ENCODE data around the gene ETV3.
"Not testable (repeated sequence)": the region's sequence is repeated elsewhere in the genome, so short reads cannot be mapped to it uniquely, and the experiment has no call there.

The ETV3 gene

DNA sequence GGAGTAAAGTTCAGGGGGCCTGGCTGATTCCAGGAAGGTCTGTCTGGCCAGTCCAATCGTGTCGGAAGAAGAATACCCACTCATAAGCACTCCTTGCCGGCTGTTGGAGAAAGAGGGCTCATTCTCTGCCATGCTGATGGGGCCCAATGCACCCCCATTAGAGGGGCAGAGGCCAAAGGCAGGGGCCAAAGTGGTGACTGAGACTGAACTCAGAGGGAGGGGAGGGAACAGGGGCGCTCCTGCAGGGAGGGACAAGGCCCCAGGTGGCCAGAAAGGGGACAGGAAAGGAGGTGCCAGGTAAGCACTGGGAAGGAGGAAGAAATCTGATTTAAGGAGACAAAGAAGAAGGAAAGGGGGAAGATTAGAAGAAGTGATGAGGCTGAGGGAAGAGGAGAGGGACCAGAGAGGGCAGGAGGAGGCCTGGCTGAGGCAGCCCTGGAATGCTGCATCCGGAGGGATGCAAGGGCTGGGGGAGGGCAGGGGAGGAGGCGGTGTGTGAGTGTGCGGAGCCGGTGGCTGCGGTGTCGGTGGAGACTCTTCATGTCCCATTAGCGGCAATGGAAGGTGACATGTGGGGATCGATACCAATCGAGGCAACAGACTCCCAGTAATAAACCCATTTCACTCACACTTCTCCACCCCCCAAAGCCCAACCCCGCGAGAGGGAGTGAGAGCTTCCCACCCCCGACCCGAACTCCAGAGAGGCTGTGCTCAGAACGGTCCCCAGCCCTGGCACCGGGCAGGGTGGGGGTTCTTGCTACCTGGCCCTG lies 26.6 kb downstream of the ETV3 start:
- DNase-seq (ENCODE audit: low spot score) = no peak

DNA sequence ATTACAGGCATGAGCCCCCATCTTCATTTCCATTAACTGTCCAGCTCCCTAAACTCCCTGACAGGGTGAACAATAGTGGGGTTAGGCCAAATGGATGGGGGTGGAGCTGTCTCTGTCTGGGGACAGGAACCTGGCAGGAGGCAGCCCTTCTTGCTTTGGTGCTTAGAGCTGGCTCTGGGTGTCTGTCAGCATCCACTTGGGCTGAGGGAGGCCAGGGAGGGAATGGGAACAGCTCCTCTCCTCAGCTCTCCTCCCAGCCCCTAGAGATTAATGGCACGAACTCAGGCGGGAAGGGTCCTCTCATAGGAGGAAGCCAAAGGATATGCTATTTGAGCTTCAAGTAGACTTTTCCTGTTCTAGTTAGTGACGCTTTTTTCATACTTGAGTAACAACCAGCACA lies 27.5 kb downstream of the ETV3 start:
- DNase-seq (ENCODE audit: low spot score) = no peak

DNA sequence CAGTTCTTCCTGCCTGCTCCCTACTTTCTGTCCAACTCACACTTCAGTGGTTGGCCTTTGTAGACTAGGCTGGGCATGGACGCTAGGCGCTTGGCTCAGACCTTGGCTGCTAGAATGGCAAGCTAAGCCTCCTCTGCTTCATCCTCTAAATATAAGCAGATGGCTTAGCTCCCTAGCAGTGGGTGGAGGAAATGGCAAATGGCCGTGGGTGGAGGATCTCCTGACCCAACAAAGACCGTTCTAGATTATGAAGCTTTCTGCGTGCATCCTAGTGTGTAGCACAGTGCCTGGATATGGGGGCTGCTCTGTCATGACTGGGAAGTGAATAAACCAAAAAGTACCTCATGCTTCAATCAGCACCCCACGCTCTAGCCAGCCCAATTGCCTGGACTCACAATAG lies 28.2 kb downstream of the ETV3 start:
- DNase-seq (ENCODE audit: low spot score) = no peak

DNA sequence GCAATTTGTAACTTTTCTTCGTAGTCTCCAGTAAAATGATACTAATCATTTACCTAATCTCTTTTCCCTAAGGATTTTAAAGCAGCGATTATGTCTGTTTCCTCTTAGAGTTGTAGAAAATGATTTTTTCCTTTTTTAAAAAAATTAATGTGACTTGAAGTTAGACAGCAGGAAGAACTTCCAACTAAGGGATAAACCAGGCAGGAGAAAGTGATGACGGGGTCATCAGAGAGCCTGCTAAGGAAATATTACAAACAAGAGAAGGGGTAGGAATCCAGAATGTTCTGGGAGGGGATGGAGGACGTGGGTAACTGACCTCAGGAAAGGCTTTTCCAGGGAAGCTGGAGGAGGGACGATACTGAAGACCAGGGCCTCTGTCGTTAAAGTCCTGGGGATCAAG lies 29.7 kb downstream of the ETV3 start:
- no peak for DNase-seq (ENCODE audit: low spot score)

DNA sequence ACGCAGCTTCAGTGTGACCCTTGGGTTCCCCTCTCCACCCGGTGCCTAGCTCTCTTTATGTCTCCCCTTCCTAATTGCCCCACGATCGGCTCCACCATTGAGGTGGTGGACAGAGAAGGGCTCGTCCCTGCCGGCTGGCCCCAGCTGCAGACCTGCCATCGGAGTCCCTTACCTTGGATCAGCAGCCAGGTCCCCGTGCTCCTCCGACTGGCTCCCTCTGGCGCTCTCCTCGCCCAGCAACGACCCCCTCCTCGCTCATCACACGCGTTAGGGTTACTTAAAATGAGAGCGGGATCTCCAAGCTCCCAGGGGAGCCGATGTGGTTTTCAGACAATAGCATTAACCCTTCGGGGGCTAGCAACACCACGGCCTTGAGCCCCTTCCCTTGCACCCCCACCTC lies 30.5 kb downstream of the ETV3 start:
- no peak for DNase-seq (ENCODE audit: low spot score)

DNA sequence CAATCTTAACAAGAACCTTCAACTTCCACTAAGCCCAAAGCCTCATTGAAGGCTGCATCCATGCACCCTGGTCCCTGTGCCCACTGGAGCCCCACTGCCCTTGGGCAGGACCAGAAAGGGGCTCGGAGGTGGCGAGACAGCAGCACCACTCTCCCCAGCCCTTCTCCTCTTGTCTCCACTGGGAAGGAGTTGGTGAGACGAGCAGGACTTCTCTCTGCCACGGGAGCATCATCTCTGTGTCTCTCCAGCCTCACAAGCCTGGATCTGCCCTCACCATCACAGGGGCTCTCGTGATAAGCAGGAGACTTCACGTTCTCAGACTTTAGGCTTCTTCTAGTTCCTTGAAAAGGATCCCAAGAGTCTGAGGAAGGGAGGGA lies 31.4 kb downstream of the ETV3 start:
- no peak for DNase-seq (ENCODE audit: low spot score)

DNA sequence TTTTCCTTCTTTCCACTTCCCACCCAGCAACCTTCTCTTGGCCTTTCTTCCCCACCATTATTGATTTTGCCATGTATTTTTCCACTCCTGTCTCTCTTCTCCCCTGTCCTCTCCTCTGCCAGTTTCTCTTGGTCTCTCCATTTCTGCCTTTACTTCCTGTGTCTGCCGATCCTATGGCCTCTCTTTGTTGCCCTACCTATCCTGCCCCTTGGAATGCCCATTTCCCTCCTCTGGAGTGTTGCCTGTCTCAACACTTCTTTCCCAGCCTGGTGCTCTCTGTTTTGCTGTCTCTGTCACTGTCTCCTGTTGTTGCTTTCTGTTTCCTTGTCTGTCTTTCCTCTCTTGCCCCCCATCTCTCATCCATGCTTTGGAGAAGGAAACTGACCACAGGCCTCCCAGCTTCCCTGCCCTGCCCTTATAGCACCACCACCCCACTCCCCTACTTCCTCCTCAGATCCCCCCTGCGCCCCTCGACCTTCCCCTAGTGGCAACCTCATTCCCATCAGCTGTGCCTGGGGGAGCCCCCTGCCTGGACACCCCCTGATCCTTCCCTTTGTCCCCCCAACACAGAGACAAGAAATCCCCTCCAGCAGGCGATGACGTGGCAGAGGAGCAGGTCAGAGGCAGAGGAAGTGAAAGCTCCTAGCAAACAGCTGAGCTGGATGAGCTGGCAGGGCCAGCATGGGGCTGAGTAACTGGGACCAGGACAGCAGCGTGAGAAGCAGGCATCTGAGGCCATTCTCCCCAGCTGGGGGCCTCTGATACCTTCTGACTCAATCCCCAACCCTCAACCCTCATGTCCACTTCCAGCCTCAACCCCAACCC lies 32.0 kb downstream of the ETV3 start:
- DNase-seq (ENCODE audit: low spot score) = peak; percentile 43

DNA sequence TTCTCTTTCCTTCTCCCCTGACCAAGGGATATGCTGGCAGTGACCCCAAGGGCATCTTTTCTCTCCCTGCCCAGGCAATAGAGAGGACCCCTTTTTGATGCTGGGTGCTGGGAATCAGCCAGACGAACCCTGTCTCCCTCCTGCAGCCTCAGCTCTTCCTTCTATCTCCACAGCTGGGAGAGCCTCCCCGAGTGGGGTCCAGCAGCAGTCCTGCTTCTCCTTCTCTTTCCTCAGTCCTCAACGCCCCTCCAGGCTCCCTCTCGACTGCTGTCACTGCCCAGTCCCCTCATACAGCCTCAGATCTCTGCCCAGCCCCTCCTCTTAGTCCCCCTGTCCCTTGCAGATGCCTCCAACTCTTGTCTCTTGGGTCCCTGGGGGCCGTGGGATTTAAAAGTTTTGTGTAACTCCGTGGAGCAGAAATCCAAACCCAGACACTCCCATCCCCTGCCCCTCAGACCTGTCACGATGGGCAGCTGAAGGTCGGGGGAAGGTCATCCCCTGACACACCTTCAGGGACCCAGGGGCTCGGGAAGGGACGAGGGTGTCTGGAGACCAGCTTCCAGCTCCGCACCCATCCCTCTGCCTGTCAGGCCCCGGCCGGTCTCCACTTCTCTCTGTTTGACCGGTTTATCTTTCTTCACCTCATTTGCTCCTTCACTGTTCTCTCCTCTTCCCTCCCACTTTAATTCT lies 32.8 kb downstream of the ETV3 start:
- DNase-seq (ENCODE audit: low spot score) = no peak

DNA sequence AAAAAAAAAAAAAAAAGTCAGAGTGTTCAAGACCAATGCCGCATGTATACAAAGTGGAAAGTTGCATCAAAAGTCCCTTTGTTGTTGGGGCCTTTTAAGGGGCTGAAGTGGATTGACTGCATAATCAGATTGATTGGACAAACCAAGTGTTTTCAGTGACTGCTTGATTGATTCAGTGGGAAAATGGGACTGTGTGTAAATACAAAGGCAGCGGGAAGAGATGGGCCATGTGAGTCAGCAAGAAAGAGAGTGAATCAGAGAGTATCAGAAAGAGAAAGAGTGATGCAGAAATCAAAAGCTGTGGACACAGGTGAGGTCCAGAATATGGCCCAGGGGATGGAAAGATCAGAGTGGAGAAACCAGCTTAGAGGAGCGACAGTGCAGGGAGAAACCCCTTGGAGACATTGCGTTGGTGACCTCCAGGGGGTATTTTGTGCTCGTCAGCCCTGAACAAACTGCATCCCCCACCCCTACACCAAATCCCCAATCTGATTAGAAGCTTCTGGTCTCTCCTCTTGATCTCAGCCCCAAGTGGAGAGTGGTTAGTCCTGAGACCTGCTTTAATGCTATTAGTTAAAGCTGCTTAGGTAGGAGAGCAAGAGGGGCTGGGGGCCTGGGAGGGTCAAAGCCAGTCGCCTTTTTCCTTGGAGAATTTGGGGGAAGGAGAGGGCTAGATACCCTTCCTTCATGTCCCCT lies 33.4 kb downstream of the ETV3 start:
- no peak for DNase-seq (ENCODE audit: low spot score)

DNA sequence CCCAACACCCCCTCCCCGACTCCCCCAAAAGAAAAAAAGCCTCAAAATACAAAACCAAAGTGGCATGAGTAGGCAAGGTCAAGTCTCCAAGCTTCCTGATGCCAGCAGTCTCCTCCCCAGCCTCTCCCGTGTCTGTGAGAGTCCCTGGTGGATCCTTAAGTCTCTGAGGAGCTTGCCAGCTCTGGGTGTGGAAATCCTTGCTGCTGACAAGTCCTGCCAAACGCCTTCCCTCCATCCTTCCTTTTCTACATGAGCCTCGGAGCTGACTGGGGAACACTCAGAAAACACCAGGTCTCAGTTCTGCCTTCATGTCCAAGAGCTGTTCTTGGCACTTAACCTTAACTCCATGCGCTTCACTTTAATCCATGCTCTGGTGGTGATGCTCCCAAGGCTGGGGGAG lies 34.9 kb downstream of the ETV3 start:
- DNase-seq (ENCODE audit: low spot score) = no peak

DNA sequence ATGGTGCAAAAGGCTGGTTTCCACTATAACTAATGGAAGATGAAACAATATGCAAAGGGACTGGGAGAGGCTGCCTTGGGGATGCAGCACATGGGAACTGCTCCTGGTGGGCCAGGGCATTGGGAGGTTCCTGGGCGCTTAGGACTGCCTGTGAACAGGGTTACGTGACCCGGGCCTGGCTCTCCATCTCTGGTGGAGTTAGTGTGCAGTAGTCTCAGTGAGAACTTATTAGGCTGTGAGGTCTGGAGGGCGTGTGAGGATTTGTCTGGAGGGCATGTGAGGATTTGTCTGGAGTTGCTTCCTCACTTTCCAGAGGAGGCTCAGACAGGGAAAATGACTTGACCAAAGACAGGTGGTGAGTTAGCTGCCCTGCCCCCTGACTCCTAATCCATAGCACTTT lies 37.0 kb downstream of the ETV3 start:
- DNase-seq (ENCODE audit: low spot score) = no peak

DNA sequence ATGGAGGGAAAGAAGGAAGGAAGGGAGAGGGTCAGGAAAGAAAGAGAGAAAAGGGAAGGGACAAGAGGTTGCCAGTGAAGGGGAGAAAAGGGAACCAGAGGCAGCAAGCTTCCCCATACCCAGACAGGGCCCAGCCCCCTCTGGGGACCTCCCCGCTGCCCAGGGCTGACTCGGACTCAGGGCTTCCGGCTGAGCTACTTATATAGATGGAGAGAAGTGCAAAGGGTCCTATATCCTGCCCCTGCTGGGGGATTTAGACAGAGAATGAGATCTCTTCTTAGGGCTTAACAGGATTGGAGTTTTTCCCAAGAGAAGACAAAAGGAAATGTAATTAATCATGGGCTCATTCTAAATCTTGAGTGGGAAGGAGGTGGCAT lies 38.6 kb downstream of the ETV3 start, which contains the start of gene ETV3L:
Gene ETV3L (minus strand): TSS at position 176 of the 377 bp plus-strand sequence. CDS start 285 bp downstream, outside the sequence.
- DNase-seq (ENCODE audit: low spot score) = no peak

DNA sequence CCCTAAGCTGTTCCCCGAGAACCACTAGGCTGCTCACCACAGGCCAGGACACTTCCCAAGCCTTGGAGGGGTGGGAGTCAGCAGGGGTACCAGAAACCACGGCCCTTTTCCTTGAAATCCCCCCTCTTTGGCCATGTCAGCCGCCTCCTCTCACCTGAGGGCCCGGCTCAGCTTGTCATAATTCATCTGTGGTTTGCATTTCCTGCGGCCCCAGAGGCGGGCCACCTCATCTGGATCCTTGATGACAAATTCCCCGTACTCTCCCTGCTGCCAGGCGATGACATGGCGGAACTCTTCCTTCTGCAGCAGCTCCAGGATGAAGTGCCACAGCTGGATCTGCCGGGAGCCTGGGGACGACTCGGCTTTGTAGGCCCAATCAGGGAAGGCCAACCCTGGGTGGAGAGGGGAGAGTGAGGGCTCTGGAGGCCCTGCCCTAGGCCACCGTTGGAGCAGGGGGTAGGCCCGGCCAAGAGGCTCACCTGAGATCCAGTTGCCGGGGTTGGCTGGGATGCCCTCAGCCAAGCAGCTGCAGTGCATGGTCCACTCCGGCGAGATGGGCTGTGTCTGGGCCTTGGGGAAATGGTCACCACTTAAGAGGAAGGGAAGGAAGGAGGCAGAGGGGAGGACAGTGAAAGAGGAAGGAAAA lies 39.1 kb downstream of the ETV3 start:
- not testable (repeated sequence) for DNase-seq (ENCODE audit: low spot score)

DNA sequence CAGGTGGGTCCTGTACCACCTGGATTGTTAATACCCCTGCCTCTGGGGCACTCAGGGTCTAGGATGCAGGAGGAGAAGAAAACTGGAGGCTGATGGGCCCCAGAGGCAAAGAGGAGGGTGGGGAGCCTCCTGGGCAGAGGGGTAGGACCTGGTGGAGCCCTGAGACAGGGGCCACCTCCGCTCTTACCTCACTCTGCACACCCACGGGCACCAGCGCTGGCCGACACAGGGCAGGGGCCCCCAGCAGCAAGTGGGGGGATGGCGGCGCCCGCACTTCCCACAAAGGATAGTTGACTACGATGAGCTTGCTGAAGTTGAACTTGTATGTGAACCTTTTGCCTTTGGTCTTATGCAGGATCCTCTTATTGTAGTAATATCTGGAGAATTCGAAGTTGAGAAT lies 39.7 kb downstream of the ETV3 start:
- no peak for DNase-seq (ENCODE audit: low spot score)

DNA sequence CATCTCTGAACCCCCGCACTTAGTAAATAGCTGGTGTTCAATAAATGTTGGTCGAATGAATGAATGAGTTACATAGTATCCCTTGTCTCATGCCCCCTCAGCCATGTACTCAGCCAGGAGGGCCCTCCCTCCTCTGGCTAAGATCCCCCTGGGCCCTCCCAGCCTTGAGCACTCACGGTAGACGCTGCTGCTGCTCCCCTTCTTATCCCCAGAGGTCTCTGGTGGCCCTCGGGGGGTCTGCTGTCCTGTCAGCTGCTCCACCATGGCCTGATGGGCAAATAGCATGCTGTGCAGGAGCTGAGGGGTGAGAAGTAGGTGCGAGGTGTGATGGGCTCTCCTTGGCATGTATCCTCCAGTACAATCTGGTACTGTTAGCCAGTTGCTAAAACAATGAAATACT lies 40.5 kb downstream of the ETV3 start:
- DNase-seq (ENCODE audit: low spot score) = no peak

DNA sequence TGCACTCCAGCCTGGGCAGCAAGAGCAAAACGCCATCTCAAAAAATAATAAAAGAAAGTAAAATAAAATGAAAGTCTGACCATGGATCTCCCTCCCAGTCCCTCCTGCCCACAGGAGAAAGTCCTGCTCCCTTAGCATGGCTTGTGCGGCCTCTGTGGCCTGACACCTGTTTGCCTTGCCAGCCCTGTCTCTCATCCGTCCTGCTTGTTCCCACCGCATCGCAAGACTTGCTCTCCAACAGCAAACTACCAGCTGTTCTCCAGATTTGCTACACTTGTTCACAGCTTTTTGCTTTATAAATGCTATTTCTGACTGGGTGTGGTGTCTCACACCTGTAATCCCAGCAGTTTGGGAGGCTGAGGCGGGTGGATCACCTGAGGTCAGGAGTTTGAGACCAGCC lies 41.3 kb downstream of the ETV3 start:
- no peak for DNase-seq (ENCODE audit: low spot score)

DNA sequence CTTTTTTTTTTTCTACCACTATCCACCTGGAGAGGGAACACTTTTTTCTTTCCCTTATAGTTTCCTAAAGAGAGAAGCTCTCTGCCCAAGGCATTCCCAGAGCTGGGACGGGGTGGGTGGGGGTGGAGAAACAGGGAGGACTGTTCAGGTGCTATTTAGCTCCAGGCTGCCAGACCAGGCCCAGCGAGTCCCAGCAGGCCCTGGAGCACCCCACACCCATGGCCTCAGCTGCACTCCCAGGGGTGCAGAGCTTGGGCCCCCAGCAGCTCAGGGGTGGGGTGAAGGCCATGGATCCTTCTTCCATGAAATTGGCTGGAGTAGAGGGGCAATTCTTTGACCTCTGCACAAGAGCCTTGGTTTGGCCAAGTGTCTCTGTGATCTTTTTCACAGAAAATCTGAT lies 42.6 kb downstream of the ETV3 start:
- DNase-seq (ENCODE audit: low spot score) = no peak

DNA sequence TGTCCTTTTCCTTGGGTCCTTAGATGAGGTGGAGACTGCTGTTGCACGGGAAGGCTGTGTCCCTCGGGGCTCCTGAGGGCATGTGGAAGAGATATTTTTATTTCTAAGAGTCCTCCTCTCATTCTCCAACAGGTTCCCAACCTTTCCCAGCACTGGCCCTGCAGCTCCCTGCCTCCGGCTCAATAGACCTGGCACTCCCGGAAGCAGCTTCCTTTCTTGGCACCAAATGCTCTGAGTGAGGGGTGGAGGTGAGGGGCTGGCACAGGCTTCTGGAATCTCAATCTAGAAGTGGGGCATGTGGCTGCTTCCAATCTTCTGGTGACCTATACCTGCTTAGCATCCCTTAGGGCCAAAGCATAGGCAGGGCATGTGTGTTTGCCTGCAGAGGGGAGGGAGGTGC lies 43.1 kb downstream of the ETV3 start:
- DNase-seq (ENCODE audit: low spot score) = no peak

DNA sequence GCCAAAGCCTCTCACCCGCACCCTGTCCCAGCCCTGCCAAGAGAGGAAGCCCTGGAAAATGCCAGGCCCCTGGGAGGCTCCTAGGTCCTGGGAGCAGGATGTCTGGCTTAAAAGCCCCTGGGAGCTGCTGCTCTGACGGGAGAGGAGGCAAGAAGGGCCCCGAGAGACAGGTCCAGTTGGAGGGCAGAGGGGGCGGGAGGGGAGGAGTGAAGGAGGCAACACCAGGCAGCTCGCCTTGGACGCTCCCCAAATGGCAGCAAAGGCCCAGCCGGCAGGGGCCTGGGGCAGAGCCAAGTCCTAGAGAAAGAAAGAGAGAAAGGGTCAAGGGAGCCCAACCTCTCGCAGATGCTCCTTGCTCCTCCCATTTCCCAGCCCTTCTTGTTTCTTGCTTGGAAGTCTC lies 45.4 kb downstream of the ETV3 start:
- DNase-seq (ENCODE audit: low spot score) = no peak

DNA sequence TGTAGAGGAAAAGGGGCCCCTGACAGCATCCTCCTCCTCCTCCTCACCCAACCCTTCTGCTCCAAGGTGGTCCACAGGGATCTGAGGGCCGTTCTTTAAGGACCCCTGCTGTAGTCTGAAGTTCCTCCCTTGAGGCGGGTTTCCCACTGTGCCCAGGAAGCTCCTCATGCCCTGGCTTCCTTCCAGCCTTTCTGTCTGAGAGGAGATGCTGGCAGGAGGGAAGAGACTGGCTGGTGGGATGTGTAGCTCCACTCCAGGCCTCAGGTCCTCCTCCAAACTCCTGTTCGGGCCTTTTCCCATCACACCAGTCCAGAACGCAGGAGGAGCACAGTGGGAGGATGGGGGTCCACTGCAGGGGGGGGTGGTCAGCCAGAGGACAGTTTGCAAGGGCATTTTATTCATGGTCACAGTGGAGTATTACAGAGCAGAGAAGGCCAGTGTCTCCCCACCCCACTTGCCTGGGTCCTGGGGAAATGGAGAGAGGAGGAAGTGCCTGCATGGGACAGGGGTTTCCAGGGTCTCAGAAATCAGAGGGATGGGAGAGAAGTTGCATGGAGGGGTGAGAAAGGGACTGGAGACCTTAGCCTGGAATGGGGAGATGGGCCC lies 46.4 kb downstream of the ETV3 start:
- no peak for DNase-seq (ENCODE audit: low spot score)

DNA sequence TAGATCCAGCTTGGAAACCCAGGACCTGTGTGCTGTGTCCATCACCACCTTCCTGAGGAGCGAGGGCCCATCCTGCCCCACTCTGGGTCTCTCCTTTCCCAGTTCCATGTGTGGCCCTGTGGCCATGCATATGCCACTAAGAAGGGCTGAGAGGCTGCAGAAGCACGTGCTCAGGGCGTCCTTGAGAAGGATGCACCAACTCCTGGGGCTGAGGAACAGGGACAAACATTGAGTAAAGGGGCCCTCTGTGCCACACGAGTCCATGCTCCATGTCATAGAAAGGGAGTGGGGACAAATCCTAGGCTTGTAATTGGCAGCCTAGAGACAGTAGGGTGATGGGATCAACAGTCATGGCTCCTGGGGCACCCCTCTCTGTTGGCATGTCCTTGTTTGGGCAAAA lies 47.0 kb downstream of the ETV3 start:
- no peak for DNase-seq (ENCODE audit: low spot score)
